CD14-positive monocyte (primary cell): Measurements from ENCODE around the gene COL27A1. TPM values are rescaled to one million over a fixed set of nuclear protein-coding genes. Genes with fewer than 3 reads are reported as not detected.

Experiments used
- DNase-seq, 3 donors: peaks; one replicate each; pipeline ENCODE4 v3.0.0-alpha.2; 2011 to 2022
- H2AFZ ChIP-seq: 2 replicates; pipeline ENCODE4 v1.6.0; 2012; ENCODE audit warnings: mild to moderate bottlenecking, low read depth, low read length, inconsistent platforms; ENCODE audit not compliant: insufficient read depth, poor library complexity, severe bottlenecking
- H3K27ac ChIP-seq, 2 donors: 1 replicate in 1 of 2; 2 replicates in 1 of 2; pipeline ENCODE4 v1.5.1; 2012 to 2013; ENCODE audit warnings: low read length in 2 of 2, control low read depth in 1 of 2, inconsistent platforms in 1 of 2, low read depth in 1 of 2, mild to moderate bottlenecking in 1 of 2
- H3K27me3 ChIP-seq, 2 donors: one replicate each; pipeline versions ENCODE4 v1.6.0 to v1.6.1; 2011 to 2013; ENCODE audit warnings: low read length in 2 of 2; ENCODE audit not compliant: control insufficient read depth in 2 of 2, insufficient read depth in 2 of 2
- H3K36me3 ChIP-seq, 2 donors: replicated peaks in 1 of 2; 1 replicate in 1 of 2; 2 replicates in 1 of 2; pipeline versions ENCODE4 v1.5.1 to v1.6.1; 2012 to 2013; ENCODE audit warnings: low read length in 2 of 2, control low read depth in 1 of 2, inconsistent platforms in 1 of 2, mild to moderate bottlenecking in 1 of 2; ENCODE audit not compliant: insufficient read depth in 2 of 2, control insufficient read depth in 1 of 2
- H3K4me1 ChIP-seq, 2 donors: 1 replicate in 1 of 2; 2 replicates in 1 of 2; pipeline versions ENCODE4 v1.5.1 to v1.6.1; 2012 to 2013; ENCODE audit warnings: low read length in 2 of 2, control low read depth in 1 of 2, inconsistent platforms in 1 of 2, mild to moderate bottlenecking in 1 of 2, moderate library complexity in 1 of 2; ENCODE audit not compliant: insufficient read depth in 2 of 2, control insufficient read depth in 1 of 2
- H3K4me2 ChIP-seq: replicated peaks from 2 replicates; pipeline ENCODE3; 2012; ENCODE audit warnings: low read length, moderate library complexity, mild to moderate bottlenecking; ENCODE audit not compliant: poor library complexity, severe bottlenecking; ENCODE audit errors: extremely low read depth
- H3K4me3 ChIP-seq, 3 experiments: fragments of 200-600 bp in 1 of 3; sonication (generic) in 1 of 3; replicated peaks in 1 of 3; 1 replicate in 2 of 3; 2 replicates in 1 of 3; pipeline ENCODE4 v1.5.1; 2011 to 2013; ENCODE audit warnings: low read length in 3 of 3, mild to moderate bottlenecking in 3 of 3, control low read depth in 2 of 3, low read depth in 2 of 3, inconsistent platforms in 1 of 3, moderate library complexity in 1 of 3
- H3K79me2 ChIP-seq: 2 replicates; pipeline ENCODE4 v1.6.0; 2012; ENCODE audit warnings: mild to moderate bottlenecking, control low read depth, inconsistent platforms, low read length, moderate library complexity; ENCODE audit not compliant: insufficient read depth
- H3K9ac ChIP-seq: 2 replicates; pipeline ENCODE4 v1.6.0; 2017; ENCODE audit warnings: low read length, mild to moderate bottlenecking; ENCODE audit not compliant: insufficient read depth, poor library complexity, severe bottlenecking
- H3K9me3 ChIP-seq, 2 donors: replicated peaks in 1 of 2; 1 replicate in 1 of 2; 2 replicates in 1 of 2; pipeline versions ENCODE4 v1.5.1 to v1.6.1; 2012 to 2013; ENCODE audit warnings: low read length in 2 of 2, control low read depth in 1 of 2; ENCODE audit not compliant: control insufficient read depth in 1 of 2, insufficient read depth in 1 of 2
- H4K20me1 ChIP-seq: 2 replicates; pipeline ENCODE4 v1.6.0; 2012; ENCODE audit warnings: mild to moderate bottlenecking, low read length, control low read depth, moderate library complexity; ENCODE audit not compliant: insufficient read depth
- H3K27ac Mint-ChIP-seq, 7 donors: one replicate each; pipeline ENCODE4 v1.8.0; 2020; ENCODE audit warnings: mild to moderate bottlenecking in 7 of 7, mixed read lengths in 7 of 7, moderate library complexity in 6 of 7, inconsistent platforms in 2 of 7
- H3K27me3 Mint-ChIP-seq, 3 donors: one replicate each; pipeline ENCODE4 v1.8.0; 2021 to 2022; ENCODE audit warnings: low read depth in 3 of 3, mild to moderate bottlenecking in 3 of 3, mixed read lengths in 3 of 3, moderate library complexity in 3 of 3, inconsistent platforms in 1 of 3
- H3K36me3 Mint-ChIP-seq, 2 donors: one replicate each; pipeline ENCODE4 v1.8.0; 2020; ENCODE audit warnings: mixed read lengths in 2 of 2, inconsistent platforms in 1 of 2, mild to moderate bottlenecking in 1 of 2
- H3K4me1 Mint-ChIP-seq: one replicate; pipeline ENCODE4 v1.8.0; 2020; ENCODE audit warnings: mild to moderate bottlenecking, mixed read lengths
- H3K4me3 Mint-ChIP-seq, 2 donors: one replicate each; pipeline ENCODE4 v1.8.0; 2020; ENCODE audit warnings: mild to moderate bottlenecking in 2 of 2, mixed read lengths in 2 of 2, moderate library complexity in 1 of 2
- H3K9me3 Mint-ChIP-seq, 7 donors: one replicate each; pipeline ENCODE4 v1.8.0; 2020 to 2022; ENCODE audit warnings: mixed read lengths in 7 of 7, mild to moderate bottlenecking in 6 of 7, moderate library complexity in 6 of 7, inconsistent platforms in 2 of 7
- CTCF ChIP-seq: fragments of 200-600 bp; IDR thresholded peaks from one replicate; pipeline ENCODE4 v1.8.0; 2022; ENCODE audit warnings: antibody characterized with exemption, mild to moderate bottlenecking
- WGBS: methylation state at CpG from one replicate; pipeline ENCODE4 v1.1.5; 2013; ENCODE audit warnings: missing lambda C conversion rate; ENCODE audit not compliant: insufficient coverage; 5-methylcytosine and 5-hydroxymethylcytosine counted together
- intact Hi-C, 2 donors: fragments of 100-400 bp; cut with micrococcal nuclease; formaldehyde crosslinking; loops; one replicate each; pipeline versions ENCODE4 v1.15.0 to v1.15.1; 2023
- polyA plus RNA-seq, 3 donors: library from polyadenylated mRNA; depleted of rRNA in 1 of 3; unstranded in 2 of 3; stranded (reverse) in 1 of 3; fragments of 300-500 nt in 2 of 3; fragments of >200 nt in 1 of 3; fragmentation: Illumina TruSeq in 2 of 3; gene quantifications; 1 replicate in 2 of 3; 2 replicates in 1 of 3; pipeline ENCODE4 v1.2.3, GENCODE V29; 2012 to 2021

Gene COL27A1
- polyA plus RNA-seq, 3 donors = 0.03 TPM; not detected in 2

GRCh38 chr9:114223564-114224246 is 68.4 kb downstream of the COL27A1 start:
- Mint-ChIP-seq H3K27ac (no peak overlapping the region), H3K36me3 (no peaks in the 10 kb centered on the region), H3K27me3 (peaks cover 0 to 2% (median 1%) of the 10 kb centered on the region in 3 donors), H3K4me3 (no peak overlapping the region), H3K9me3 (no peaks in the 10 kb centered on the region), H3K4me1 (no peaks in the 10 kb centered on the region)
- Histone ChIP-seq H2AFZ (no peak overlapping the region), H3K9me3 (no peaks in the 10 kb centered on the region), H3K4me2 (no peak overlapping the region), H3K27ac (no peak overlapping the region), H4K20me1 (no peaks in the 10 kb centered on the region), H3K4me1 (no peaks in the 10 kb centered on the region), H3K9ac (no peak overlapping the region), H3K27me3 (no peaks in the 10 kb centered on the region), H3K79me2 (no peaks in the 10 kb centered on the region), H3K36me3 (no peaks in the 10 kb centered on the region), H3K4me3 (no peak overlapping the region)
- TF ChIP-seq CTCF = no peak
- intact Hi-C loops = no loop called here
- no peak for DNase-seq
- no CpG with 5 or more reads among the region's 4 CpGs for WGBS

- DNase-seq = no peak
- Histone ChIP-seq H3K4me2 (no peak overlapping the region), H3K36me3 (no peaks in the 10 kb centered on the region), H3K9me3 (no peaks in the 10 kb centered on the region), H3K27ac (no peak overlapping the region), H3K4me1 (no peaks in the 10 kb centered on the region), H2AFZ (no peak overlapping the region), H3K4me3 (no peak overlapping the region), H4K20me1 (no peaks in the 10 kb centered on the region), H3K9ac (no peak overlapping the region), H3K79me2 (no peaks in the 10 kb centered on the region), H3K27me3 (no peaks in the 10 kb centered on the region)
- Mint-ChIP-seq H3K4me3 (no peak overlapping the region), H3K27ac (no peak overlapping the region), H3K9me3 (no peaks in the 10 kb centered on the region), H3K27me3 (peaks cover 0 to 2% (median 1%) of the 10 kb centered on the region in 3 donors), H3K4me1 (no peaks in the 10 kb centered on the region), H3K36me3 (no peaks in the 10 kb centered on the region)
- no peak for TF ChIP-seq CTCF
- intact Hi-C loops = no loop called here
- WGBS = no CpG with 5 or more reads among the region's 3 CpGs
Observed at GRCh38 chr9:114224247-114224610, 68.9 kb downstream of the COL27A1 start.
